ENCODE data around the gene HOXD8.

HOXD8 gene

DNA sequence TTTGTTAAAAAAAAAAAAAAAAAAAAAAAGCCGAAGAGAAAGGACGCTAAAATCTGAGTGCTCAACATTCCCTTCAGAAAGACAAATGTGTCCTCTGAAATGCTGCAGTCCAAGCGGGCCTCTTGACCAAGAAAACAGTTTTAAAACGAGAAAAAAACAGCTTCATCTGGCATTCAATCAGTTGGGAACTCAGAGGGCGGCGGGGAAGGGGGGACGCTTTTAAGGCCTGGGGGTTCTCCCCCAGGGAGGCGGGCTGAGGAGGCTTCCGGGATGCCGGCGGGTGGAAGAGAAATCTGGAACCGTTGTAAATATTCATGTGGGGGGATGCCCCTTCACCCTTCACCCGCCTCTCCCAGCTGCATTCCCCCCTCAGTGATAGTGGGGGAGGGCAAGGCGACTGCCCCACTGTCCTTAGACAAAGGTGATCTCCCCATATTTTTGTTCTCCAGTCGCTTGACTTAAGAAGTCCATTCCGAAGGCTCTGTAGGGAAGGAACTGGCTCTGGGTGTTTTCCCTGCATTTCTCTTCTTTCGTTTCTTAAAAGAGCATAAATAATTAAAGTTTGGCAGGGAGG, 25.7 kb upstream of the HOXD8 start:
- DNase-seq: no peak

DNA sequence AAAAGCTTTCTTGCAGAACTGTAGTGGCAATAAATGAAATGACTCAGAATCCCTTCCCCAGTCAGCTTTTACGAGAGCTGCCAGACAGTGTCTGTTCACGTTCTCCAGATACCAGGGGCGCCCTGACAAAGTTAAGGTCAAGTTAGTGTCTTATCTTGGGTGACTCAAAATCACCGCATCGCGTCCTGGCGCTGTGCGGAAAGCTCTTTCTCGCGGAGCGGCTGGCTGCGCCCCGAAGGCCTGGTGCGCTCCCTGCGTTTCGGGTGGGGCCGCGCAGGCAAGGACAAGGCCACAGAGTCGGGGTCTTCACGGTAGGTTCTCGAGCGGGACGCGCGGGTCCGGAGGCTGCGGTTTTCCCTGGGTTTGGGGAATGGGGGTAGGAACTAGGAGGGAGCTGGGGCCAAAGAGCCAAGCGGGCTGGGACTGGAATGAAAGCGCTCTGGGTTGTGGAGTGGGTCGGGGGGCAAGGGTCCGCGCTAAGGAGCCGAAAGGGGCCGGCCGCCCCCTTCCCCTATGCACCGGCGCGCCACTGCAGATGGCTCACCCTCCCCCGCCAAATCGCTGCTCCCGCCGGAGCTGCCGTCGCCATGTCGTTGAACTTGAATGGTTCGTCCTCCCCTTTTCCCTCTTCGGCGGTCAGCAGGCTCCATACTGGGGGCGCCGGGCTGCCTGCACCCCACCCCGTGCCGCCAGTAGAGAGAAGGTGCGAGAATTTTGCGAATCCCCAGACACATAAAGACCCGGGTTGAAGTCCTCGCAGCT, 25.0 kb upstream of the HOXD8 start:
- DNase-seq: no peak

DNA sequence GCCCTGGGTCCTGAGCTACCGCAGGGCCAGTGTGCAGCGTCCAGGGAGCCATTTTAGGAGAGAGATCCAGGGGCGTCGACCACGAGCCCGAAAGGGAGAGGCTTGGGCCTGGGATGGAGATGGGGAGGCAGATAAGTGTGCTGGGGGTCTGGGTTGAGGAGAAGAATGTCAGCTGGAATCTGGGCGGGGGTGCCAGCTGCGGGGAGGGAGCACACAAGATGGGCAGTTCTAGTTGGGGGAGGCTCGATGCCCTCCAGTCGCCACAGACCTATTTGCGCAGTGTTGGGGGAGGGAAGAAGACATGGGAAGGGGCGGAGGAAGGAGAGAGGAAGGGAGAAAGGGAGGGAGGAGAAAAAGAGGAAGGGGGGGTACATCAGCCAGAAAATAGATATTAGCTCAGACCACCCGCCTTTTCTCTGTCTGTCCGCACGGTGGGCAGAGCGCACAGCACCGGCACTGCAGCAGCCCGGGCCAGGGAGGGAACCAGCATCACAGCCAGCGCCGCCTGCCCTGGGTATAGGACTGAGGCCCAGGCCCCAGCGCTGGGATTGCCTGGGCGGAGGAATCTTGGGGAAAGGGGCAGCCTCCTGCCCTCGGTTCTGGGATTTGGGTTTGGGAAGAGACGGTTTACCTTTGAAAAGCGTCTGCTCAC, 24.3 kb upstream of the HOXD8 start:
- no peak for DNase-seq

DNA sequence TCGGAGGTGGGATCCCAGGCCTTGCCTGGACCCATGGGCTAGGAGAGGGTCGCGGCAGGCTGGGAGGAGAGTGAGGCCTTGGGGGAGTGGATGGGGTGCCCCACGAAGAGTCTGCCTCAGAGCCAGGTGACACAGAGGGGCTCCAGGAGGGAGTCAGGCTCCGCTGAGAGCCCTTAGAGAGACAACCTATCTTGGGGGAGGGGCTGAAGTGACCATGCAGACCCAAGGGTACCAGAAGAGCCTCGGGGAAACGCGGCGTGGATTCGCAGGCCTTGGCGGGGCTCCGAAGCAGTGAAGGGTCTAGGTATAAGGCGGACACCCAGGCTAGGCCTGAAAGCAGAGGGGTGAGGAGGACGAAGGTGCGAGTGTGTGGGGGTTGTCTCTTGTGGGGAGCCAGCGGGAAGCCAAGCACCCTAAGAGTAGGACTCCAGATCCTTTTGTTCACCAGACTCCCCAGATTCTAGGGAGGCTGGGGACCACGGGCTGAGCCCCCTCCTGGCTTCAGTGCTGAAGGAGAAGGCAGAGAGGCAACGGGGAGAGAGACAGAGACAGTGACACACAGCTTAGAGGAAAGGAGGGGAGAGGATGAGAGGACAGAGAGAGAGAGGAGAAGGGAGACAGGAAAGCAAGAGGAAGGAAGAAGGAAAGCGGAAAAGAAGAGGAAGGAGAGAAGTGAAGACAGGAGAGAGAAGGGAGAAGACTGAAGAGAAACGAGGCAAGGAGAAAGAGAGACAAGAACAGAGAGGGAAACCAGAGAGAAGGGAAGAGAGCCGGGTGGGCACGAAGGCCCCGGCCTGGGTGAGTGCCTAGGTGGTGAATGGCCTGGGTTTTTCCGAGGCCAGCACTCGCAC, 23.6 kb upstream of the HOXD8 start:
- no peak for DNase-seq

DNA sequence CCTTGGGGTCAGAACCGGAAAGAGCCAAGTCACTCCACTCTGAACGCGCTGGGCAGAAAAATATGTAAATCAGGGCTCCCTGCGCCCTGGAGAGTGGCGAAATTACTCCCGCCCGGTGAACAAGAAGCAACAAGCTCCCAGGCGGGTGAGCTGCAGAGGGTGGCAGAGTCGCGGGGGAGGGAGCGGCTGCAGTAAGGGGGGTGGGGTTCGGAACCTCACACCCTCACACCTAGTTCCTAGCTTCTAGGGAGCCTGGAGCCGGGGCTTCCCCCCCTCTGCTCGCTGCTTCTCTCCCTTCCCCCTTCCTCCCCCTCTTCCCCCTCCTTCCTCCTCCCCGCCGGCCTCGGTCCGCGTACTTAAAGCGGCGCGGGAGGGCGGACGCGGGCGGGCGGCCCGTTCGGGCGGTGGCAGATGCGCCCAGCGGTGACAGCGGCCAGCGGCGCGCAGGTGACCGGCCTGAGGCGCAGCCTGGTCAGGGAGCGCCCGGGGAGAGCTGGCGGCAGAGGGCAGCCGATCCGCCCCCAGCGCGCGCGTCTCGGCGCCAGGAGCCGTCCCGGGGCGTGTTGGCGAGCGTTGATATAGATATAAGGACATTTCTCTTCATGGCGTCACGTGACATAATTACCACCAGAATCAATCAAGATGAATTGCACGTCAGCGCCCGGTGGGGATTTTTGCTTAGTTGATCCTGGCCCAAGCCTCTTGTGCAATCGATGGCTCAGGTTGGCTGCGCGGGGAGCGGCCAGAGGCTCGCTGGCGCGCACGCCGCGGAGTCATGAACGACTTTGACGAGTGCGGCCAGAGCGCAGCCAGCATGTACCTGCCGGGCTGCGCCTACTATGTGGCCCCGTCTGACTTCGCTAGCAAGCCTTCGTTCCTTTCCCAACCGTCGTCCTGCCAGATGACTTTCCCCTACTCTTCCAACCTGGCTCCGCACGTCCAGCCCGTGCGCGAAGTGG, 22.6 kb upstream of the HOXD8 start, which contains the start of gene HOXD11:
HOXD11 (plus strand) TSS at position 700 of the 959 bp plus-strand sequence; CDS start at position 776, 76 bp downstream.
- DNase-seq: no peak

DNA sequence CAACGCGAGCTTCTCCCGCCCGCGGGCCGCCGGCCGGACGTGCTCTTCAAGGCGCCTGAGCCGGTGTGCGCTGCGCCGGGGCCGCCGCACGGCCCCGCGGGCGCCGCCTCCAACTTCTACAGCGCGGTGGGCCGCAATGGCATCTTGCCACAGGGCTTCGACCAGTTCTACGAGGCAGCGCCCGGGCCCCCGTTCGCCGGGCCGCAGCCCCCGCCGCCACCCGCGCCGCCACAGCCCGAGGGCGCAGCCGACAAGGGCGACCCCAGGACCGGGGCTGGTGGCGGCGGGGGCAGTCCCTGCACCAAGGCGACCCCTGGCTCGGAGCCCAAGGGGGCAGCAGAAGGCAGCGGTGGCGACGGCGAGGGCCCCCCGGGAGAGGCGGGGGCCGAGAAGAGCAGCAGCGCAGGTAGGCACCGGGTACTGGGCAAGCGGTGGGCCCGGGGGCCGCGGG, 21.7 kb upstream of the HOXD8 start:
- no peak for DNase-seq

DNA sequence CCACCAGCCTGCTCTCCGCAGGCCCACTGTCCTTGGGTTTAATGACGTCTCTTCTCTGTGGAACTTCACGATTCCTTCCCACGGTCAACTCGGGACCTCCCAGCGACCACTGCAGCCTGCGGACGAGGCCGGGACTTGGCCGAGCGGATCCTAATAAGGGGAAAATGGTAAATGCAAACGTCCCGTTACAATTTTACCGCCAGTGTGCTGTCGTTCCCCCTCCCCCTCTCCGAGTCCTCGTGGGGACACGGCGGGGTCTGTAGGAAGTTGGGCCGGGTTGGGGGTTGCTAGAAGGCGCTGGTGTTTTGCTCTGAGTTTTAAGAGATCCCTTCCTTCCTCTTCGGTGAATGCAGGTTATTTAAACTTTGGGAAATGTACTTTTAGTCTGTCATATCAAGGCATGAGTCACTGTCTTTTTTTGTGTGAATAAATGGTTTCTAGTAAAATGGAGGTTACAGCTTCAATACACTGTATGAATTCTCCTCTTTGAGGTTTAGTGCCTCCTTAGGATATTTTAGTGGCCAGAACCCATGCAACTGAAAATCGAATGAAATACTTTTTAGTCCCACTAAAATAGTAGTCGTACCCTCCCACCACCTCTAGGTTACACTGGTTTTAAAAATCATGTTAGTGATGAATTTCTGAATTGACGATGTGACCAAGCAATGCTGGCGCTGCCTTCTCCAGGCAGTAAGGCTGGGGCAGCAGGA, 20.2 kb upstream of the HOXD8 start:
- no peak for DNase-seq

DNA sequence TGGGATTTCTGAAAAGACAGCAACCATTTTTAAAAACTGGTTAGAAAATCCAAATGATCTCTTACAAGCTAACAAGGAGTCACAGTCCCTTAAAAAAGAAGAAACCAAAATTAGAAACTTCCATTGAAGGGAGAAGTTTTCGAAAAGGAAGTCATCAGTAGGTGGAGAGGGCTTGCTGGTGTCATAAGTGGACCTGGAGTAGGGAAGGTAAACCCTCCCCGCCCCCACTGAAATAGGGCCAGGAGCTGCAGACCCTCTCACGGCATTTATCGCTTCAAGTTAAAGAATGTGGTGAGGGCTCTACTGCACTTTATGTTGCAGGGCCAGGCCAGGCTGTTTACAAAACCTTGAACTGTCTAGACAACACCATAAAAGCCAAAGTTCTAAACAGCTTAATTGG, 19.6 kb upstream of the HOXD8 start:
- DNase-seq: no peak

DNA sequence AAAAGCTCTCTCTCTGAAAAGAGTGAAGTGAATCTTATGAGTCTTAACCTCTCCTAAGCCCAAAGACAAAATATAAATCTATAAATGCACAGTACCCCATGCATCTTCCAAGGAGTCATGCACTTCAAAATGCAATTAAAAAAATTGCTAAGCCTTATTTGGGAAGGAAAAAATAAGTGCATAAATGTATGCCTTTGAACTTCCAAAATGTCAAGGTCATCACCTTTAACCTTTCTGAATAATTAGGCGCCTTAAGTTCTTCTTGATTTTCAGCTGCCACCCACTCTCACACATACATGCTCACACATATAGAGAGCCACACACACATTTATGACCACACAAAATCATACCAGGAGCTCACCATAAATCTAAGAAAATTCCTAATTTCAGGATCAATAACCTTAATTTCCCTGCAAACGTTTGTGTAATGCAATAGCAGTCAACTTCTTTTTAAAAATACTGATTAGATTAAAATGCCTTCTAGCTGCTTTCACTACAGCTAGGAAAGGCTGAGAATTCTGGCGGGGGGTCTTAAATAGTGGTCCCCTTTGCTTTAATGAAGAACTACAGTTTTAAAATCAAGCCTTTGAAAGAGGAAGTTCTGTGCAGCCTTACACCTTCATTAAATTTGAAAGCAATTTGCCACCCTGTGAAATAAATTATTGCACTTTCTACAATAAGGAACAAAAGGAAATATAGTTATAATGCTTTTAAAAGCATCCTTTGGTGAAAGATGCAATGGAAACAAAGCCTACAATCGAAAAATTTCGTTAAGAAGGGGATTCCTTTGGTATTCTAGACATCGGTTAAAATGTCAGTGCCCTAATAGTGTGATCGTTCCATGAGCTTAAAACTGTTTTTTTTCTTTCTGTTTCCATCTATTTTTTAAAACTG, 18.8 kb upstream of the HOXD8 start:
- DNase-seq: no peak

DNA sequence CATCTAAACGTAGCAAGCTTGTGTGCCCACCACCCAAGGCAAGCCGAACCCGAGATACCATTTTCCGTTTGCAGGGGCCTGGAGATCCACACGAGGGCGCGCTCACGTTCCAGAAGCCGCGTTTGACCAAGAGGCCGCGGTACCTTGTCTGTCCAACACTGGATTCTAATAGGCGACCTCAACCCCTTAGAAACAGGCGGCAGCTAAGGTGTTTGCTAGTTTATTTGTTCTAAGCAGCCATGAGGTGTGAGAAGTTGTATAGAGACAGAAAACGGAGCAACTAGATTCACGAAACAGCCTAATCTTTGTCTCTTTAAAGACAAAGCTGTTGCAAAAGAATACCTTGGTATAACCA, 18.2 kb upstream of the HOXD8 start:
- DNase-seq: peak in 1 of 2 experiments; percentile 50

DNA sequence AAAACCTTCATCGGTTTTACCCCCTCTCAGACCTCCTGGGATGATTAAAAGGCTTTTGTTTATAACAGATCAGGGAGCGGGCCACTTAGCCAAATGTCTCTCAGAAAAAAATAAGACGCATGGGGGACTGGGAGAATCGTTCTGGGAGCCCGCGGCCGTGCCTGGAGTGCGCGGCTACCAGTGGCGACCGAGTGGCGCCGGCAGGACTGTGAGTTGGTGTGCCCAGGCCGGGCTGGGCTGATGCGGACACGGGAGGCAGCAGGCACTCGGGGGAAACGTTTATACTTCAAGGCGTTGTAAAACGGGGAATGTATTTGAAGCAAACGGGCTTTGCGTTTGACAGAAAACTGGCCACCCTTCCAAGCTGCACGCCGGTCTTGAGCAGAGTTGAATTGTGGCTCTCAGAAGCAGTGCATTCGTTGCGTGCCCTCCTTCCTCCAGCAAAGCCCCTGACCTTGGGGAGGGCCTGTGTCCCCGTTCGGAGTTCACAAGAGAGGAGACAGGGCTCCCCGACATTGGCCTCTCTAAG, 17.6 kb upstream of the HOXD8 start:
- no peak for DNase-seq

DNA sequence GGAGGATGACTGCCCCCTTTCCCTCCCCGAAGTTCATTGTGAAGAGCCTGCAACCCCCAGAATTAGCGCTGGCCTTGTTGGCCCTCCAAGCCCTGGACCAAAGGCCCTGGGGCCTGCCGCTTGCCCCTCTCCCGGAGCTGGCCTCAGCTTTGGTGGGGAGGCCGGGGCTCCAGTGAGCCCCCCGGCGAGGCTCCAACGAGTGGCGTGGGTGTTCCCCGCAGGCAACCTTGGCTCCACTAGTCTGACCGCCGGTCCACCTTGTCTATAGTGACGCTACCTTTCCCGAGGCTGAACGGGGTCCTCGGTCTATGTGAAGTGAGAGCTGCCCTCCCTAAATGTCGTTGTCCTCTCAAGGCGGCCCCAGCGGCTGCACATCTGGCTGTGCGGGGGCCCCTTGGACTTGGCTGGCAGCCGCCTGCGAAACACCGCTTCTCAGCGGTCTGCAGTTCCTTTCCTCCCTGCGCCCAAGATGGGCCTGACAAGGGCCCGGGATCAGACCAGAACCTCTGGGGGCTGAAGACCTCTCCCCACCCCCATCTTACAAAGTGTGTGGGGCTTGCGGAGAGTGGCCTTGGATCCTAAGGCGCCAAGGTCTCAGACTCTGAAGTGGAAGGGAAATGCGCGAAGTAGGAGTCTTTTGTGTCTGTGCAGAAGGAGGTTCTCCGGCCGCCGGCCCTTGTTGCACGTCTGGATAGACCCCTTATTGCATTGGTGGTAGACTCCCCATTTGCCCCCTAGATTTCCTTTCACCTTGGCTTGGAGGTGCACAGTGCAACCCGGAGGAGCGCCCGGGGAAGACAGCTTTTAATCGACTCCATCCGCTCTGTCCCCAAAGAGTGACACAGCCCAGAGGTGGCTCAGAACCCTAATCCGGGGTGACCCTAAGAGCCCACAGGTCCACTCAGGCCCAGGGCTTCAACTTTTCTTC, 16.9 kb upstream of the HOXD8 start:
- DNase-seq: no peak

DNA sequence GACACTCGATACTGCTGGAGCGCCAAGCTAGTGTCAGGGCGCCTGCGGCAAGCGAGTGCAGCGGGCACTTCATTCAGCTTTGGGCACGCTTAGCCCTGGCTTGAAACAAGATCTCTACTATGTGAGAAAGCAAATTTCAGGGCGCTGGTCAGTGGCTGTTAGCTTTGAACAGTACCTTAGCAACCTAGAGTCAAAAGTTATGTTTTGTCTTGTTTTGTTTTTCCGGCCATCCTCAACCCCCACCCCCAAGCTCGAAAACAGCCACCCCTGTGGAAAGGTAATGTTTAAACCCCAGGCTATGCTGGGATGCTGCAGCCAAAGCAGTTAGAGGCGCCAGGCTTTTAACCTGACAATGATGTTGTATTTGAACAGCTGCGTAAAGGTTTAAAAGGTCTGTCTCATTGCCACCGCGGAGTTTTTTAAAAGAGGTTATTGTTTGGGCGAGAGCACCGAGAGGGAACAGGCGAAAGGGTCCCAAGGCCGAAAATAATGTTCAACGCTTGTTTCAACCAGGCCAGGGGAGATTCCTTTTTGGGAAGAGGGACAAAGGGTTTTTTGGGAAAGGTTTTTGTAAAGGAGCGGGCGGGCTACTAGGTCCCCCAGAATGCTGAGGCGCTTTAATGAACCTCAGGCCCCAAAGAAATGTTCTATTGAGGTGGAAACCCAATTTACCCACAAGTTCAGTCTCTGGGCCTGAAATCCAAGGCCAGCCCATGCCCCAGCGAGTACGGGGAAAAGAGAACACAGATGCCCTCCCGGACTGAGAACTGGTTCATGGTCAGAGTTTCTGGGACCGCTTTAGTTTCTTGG, 15.2 kb upstream of the HOXD8 start:
- DNase-seq: no peak

DNA sequence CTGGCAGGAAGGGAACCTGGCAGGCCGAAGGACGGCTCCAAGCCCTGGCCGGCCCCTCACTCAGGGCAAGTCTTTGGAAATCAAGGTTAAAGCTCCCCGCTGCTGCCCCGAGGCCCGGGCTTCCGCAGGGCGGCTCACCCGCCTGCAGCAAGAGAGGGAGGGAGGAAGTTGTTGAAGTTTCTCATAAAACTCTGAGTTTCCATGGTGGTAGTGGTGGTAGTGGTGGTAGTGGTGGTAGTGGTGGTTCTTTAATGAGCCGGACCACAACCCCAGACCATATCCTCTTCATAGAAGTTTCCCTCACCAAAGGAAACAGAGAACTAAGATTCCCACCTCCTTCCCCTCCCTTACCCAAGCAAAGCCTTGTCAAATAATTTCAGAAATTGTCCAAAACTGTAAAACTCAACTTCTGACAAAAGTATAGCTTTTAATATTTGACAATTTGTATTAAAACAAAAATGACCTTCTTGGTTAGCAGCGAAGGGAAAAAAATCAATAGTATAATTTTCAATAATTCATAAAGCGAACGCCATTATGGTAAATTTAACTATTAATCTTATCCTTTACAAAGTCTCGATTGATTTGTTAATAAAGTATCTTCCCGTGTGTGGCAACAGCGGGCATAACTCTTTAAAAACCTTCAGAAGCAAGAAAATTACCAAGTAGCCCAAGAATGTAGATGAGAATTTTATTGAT, 14.4 kb upstream of the HOXD8 start:
- DNase-seq: no peak

DNA sequence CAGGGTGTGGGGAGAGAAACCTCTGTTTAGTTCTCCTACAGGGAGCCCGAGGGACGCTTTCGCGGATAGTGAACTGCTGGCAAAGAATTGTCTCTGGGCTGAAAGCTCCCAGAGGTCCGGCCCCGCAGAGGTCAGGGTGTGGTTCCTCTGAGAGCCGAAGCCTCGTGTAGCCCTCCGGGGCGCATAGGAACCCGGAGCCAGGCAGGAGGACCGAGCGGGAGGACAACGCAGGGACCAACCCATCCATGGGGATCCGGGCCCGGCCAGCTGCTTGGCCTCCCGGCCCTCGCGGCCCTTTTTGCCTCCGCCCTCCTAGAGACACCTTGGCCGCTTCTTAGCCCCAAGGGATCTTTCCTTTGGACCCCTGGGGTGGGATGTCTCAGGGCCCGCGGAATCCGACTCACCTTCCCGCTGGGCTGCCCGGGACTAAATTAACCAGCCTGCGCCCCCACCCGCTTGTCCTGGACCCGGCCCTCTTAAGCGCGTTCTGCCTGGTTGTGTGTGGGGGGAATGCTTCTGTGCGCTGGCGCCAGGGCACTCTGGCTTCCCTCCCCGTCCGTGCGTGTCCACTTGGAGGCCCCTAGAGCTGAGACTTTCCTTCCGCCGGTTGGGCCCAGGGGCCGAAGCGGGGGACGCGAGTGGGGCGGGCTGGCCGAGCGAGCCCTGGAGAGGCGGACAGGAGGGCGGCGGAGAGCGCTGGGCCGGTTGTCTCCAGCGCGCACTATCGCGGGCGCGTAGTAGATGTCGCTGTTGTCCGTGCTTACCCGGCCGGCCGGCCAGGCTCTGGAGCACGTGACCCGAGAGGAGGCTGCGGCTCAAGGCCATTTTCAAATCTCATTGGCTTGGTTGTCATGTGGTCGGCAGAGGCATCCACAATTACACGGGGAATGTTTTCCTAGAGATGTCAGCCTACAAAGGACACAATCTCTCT, 13.4 kb upstream of the HOXD8 start, which contains the start of gene HOXD10:
HOXD10 (plus strand) TSS at position 896 of the 931 bp plus-strand sequence. CDS start 56 bp downstream, outside the sequence.
- no peak for DNase-seq

All from SW 1271 (cell line).